Measurements from ENCODE around the gene FOXJ3.

FOXJ3 gene

DNA sequence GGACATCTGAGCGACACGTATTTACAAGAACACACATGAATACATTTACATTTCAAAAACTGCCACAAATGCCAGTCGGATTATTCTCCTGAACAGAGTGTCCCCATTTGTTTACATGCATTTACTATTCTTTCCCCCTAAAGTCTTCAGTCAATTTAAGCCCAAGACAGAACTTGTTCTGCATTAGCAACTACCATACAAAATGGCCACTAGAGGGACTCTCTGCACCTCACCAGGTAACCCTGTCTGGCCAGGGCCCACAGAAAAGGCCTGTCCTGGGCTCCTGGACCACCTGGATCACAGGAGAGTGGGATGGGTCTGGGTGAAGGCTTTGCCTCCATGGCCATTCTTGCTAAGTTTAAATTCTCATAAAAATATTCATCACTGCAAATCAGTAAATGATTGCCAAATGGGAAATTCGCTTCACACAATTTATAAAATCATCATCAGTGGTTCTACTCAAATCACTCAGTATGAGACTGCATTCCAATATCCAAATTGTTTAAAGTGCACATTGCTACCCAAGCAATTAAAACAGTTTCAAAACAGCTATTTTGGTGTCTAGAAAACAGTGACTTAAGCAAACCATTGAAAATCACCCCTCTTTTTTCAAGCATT is 158.0 kb downstream of the FOXJ3 start:
- ChIA-PET POLR2A (no interaction called here), CTCF (interaction anchor here (0.9 to 9.7 kb wide), 5 partner anchors 10 to 382 kb away, joined by 3 to 97 read pairs (median 3); partner anchors contain the start of gene GUCA2B)
- TF ChIP-seq, protein P1, sequence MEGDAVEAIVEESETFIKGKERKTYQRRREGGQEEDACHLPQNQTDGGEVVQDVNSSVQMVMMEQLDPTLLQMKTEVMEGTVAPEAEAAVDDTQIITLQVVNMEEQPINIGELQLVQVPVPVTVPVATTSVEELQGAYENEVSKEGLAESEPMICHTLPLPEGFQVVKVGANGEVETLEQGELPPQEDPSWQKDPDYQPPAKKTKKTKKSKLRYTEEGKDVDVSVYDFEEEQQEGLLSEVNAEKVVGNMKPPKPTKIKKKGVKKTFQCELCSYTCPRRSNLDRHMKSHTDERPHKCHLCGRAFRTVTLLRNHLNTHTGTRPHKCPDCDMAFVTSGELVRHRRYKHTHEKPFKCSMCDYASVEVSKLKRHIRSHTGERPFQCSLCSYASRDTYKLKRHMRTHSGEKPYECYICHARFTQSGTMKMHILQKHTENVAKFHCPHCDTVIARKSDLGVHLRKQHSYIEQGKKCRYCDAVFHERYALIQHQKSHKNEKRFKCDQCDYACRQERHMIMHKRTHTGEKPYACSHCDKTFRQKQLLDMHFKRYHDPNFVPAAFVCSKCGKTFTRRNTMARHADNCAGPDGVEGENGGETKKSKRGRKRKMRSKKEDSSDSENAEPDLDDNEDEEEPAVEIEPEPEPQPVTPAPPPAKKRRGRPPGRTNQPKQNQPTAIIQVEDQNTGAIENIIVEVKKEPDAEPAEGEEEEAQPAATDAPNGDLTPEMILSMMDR (IDR thresholded peaks at IDR 0.05; ENCODE audit: insufficient read depth, low read length, missing control alignments): peak; percentile 63
- H3K4me3 ChIP-seq (ENCODE audit: low read depth, low read length): no peak overlapping the region
- no peak for DNase-seq (ENCODE audit: low read depth, low spot score)

DNA sequence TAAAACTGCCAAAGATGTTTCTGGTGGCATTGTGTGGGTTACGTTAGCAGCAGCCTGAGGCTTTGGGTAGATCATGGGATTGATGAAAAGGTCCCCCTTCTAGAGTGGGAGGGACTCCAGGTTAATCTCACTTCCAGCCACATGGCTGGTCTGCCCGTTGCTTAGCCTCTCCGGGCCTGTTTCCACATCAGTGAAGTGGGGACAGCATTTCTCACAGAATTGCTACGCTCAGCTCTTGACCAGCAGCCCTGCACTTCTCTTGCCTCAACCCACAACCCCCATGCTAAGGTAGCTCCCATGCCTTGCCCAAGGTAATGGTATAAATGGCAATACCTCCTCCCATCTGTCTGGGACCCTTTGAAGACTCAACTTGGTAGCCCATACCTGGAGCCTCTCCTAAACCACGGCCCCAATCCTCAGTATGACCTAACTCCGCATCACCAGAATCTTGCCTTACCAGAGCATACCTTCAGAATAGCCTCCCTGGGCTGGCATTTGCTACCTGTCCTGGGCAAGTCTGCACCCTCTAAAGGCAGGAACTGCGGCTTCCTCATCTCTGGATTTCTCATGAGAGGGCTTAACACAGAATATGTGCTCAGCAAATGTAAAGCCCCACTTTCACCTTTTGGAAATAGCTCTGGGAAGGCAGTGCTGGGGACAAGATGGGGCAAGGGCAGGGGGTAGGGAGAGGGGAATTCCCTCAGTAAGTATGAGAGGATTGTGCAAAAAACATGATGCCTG is 159.6 kb downstream of the FOXJ3 start:
- no peak for DNase-seq (ENCODE audit: low read depth, low spot score)
- CTCF ChIA-PET: interaction anchor here (0.6 to 9.7 kb wide), 10 partner anchors 7 to 163 kb away, joined by 3 to 178 read pairs (median 11); partner anchors contain the start of genes FOXJ3, GUCA2A and GUCA2B
- TF ChIP-seq, protein P1 (IDR thresholded peaks at IDR 0.05; ENCODE audit: insufficient read depth, low read length, missing control alignments): no peak
- POLR2A ChIA-PET: no interaction called here
- H3K4me3 ChIP-seq (ENCODE audit: low read depth, low read length): no peak overlapping the region

DNA sequence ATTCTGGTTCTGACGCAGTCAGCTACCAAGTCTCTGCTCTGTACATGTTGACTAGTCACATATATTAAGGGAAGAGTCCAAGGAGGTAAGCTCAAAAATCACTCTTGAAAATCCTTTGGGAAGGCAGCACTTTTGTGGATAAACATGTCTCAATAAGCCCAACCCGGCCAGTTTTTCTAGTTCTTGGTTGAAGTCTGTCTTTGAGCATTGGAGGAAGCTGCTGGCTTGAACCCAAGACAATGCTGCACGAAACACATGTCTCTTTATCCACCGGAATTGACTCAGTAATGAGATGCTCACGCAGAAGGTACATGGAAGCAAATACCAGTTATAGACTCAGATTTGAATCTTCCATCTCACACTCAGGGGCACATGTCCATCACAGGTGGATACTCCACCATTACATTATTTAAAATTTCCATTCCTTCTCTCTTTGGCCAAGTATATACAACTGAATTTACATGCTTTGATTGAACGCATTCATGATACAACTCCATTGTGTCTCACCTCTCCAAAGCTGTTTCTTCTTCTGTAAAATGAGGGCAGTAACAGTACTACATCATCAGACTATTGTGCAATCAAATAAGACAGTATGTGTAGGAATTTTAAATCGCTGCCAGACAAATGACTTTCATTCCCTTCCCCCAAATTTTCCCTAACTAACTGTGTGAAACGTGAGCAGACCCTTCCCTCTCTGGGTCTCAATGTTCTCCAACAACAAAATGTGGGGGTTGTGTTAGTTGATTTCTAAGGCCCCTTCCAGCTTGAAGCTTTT is 160.9 kb downstream of the FOXJ3 start:
- POLR2A ChIA-PET: no interaction called here

DNA sequence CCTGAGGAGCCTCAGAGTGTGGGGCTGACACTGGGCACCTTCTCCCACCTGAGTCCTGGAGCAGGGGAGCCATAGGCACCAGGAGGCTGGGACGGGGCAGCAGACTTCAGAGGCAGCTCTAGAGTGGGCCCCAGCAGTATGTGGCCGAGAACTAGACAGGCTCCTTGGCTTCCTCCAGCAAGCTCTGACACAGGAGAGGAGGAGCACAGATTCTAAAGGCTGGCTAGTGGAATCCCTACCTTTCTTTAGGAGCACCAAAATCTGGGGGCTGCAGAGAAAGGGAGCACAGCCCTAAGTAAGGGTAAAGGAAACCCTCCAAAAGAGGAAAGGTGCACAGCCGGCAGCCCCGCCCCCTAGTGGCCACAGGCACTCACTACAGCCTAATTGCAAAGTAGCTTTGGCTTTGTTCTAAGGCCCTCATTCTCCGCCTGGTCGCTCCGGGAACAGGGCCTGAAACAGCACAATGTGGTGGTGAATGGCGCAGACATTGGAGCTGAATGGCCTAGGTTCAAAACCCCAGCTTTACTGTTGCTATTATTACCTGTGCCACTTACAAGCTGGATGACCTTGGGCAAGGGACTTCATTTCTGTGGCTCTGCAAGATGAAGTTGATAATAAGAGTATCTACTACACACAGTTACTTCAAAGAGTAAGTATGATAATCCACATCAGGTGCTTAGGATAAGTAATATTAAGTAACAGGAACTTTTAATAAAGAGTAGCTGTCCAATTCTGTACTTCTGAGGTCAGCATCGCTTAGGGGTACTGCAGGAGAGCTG is 161.7 kb downstream of the FOXJ3 start:
- H3K4me3 ChIP-seq (ENCODE audit: low read depth, low read length): no peak overlapping the region
- CTCF ChIA-PET: interaction anchor here (0.6 to 9.7 kb wide), 90 partner anchors 8 to 906 kb away, joined by 3 to 178 read pairs (median 4); partner anchors contain the start of genes FOXJ3, GUCA2A and GUCA2B
- TF ChIP-seq, protein P1 (IDR thresholded peaks at IDR 0.05; ENCODE audit: insufficient read depth, low read length, missing control alignments): peak; percentile 93
- DNase-seq (ENCODE audit: low read depth, low spot score): no peak
- POLR2A ChIA-PET: no interaction called here

More for the DNA sequence above, 160.9 kb downstream of the FOXJ3 start:
- no peak overlapping the region for H3K4me3 ChIP-seq (ENCODE audit: low read depth, low read length)
- CTCF ChIA-PET: interaction anchor here (0.6 to 9.7 kb wide), 86 partner anchors 7 to 907 kb away, joined by 3 to 178 read pairs (median 4); partner anchors contain the start of genes FOXJ3, GUCA2A and GUCA2B
- no peak for DNase-seq (ENCODE audit: low read depth, low spot score)
- TF ChIP-seq, protein P1 (IDR thresholded peaks at IDR 0.05; ENCODE audit: insufficient read depth, low read length, missing control alignments): no peak

DNA sequence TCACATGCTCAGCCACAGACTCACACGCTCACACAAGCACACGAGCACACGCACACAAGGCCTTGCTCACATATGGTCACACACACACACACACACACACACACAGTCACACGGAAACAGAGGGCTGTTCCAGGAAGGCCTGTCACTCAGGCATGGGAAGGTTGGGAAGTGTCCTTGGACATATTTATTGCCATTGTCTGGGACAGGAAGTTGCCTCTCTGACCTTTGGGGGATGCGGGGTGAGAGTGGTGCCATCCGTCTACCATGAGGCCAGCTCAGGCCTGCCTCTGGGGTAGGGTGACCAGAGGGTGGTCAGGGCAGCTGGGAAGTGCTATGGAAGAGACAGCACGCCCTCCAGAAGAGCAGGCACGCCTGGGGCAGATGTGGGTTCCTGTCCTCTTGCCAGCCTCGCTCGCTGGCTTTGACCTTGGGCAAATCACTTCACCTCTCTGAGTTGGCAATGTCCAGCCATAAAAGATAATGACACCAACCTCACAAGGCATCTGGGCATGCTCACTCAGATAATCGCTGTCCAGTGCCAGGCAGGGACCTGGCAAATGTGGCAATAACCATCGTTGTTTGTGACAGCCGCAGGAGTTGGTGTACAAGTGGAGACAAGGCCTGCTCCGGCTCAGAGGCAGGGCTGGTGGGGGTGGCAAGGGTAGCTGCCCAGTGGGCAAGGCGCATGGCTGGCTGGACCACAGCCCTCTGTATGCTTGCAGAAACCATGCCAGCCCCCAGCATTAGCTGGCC is 162.5 kb downstream of the FOXJ3 start:
- TF ChIP-seq, protein P1 (IDR thresholded peaks at IDR 0.05; ENCODE audit: insufficient read depth, low read length, missing control alignments): no peak
- no peak overlapping the region for H3K4me3 ChIP-seq (ENCODE audit: low read depth, low read length)
- ChIA-PET CTCF (interaction anchor here (0.9 to 9.7 kb wide), 47 partner anchors 9 to 658 kb away, joined by 3 to 178 read pairs (median 6); partner anchors contain the start of genes FOXJ3, GUCA2A and GUCA2B), POLR2A (no interaction called here)
- DNase-seq (ENCODE audit: low read depth, low spot score): no peak
